HepG2 (cell line): ENCODE data around the gene OR5K2. TPM values are rescaled to one million over a fixed set of nuclear protein-coding genes. Genes with fewer than 3 reads are reported as not detected.

Experiments used
- ATAC-seq: fragments of 200-7000 bp; cut with Tn5 transposase; 3 replicates; pipeline ENCODE4 v1.9.1; 2020; ENCODE audit warnings: mild to moderate bottlenecking, moderate library complexity
- BruUV-seq: library from RNA; stranded (reverse); fragments of 400-500 nt; replicated peaks from 2 replicates; lab custom pipeline; 2021; lab: Mats Ljungman, UMichigan
- CTCF ChIA-PET: fragments of 300-600 bp; formaldehyde crosslinking; extraction: SDS; loops from one replicate; lab custom pipeline; 2021; ENCODE audit warnings: low total read pairs, inconsistent platforms, low intra/inter-chr PET ratio; lab: Yijun Ruan, JAX
- POLR2A ChIA-PET: fragments of 350-600 bp; sonication (Branson Sonifier 250); formaldehyde crosslinking; loops from one replicate; lab custom pipeline; 2020; ENCODE audit warnings: antibody characterized with exemption, inconsistent platforms; lab: Yijun Ruan, JAX
- DNase-seq: peaks from one replicate; pipeline ENCODE4 v3.0.0-alpha.2; 2015; ENCODE audit warnings: low spot score
- FAIRE-seq: peaks from 3 replicates; lab custom pipeline; 2011; peaks lifted over from hg19 to GRCh38; lab: Jason Lieb, UNC
- H2AFZ ChIP-seq: one replicate; pipeline ENCODE4 v1.6.1; 2011; ENCODE audit warnings: low read length, inconsistent platforms
- H3K27ac ChIP-seq: fragments of 300-600 bp; 3 replicates; pipeline ENCODE4 v1.8.0; 2011; ENCODE audit warnings: mixed run types, mild to moderate bottlenecking, mixed read lengths, low read length, inconsistent platforms; ENCODE audit not compliant: insufficient read depth; ENCODE audit errors: extremely low read length
- H3K27me3 ChIP-seq, 2 experiments: fragments of 200-600 bp in 1 of 2; 2 replicates in 1 of 2; 3 replicates in 1 of 2; pipeline versions ENCODE4 v1.6.0 to v1.8.0; 2011; ENCODE audit warnings: low read length in 2 of 2, mild to moderate bottlenecking in 2 of 2, moderate library complexity in 2 of 2, inconsistent platforms in 1 of 2; ENCODE audit not compliant: insufficient read depth in 2 of 2, control insufficient read depth in 1 of 2
- H3K36me3 ChIP-seq, 2 experiments: fragments of 200-600 bp in 1 of 2; replicated peaks in 1 of 2; 2 replicates in 1 of 2; 3 replicates in 1 of 2; pipeline versions ENCODE4 v1.5.1 to v1.8.0; 2011; ENCODE audit warnings: low read length in 2 of 2, inconsistent platforms in 1 of 2; ENCODE audit not compliant: insufficient read depth in 2 of 2, control insufficient read depth in 1 of 2
- H3K4me1 ChIP-seq: 2 replicates; pipeline ENCODE4 v1.5.1; 2012; ENCODE audit warnings: low read length, inconsistent platforms; ENCODE audit not compliant: insufficient read depth
- H3K4me2 ChIP-seq: 2 replicates; pipeline ENCODE4 v1.6.0; 2011; ENCODE audit warnings: low read depth, low read length, inconsistent platforms
- H3K4me3 ChIP-seq, 3 experiments: fragments of 200-600 bp in 1 of 3; sonication (generic), shearing (Covaris generic) in 1 of 3; replicated peaks in 1 of 3; 2 replicates each; pipeline ENCODE4 v1.5.1; 2011 to 2016; ENCODE audit warnings: low read length in 3 of 3, inconsistent platforms in 2 of 3, low read depth in 2 of 3, mild to moderate bottlenecking in 2 of 3, control low read depth in 1 of 3, mixed read lengths in 1 of 3; ENCODE audit not compliant: insufficient read depth in 1 of 3
- H3K79me2 ChIP-seq: one replicate; pipeline ENCODE4 v1.6.1; 2011; ENCODE audit warnings: low read length, inconsistent platforms; ENCODE audit not compliant: insufficient read depth
- H3K9ac ChIP-seq: 2 replicates; pipeline ENCODE4 v1.6.0; 2011; ENCODE audit warnings: mild to moderate bottlenecking, low read depth, low read length, inconsistent platforms; ENCODE audit not compliant: insufficient read depth
- H3K9me3 ChIP-seq: 2 replicates; pipeline ENCODE4 v1.5.1; 2012; ENCODE audit warnings: mild to moderate bottlenecking, low read length
- H4K20me1 ChIP-seq: 2 replicates; pipeline ENCODE4 v1.6.0; 2011; ENCODE audit warnings: inconsistent platforms, mild to moderate bottlenecking, low read length, moderate library complexity; ENCODE audit not compliant: insufficient read depth
- CENPT ChIP-seq: sonication (generic); formaldehyde crosslinking; IDR thresholded peaks from 2 replicates; pipeline ENCODE4 v1.8.0; 2022; ENCODE audit warnings: low read depth, mild to moderate bottlenecking, moderate library complexity, missing genetic modification reagents
- CHD2 ChIP-seq: IDR thresholded peaks from 2 replicates; pipeline ENCODE4 v1.6.1; 2011; ENCODE audit warnings: low read depth, low read length, improper control_type of control experiment
- DNMT3B ChIP-seq: conservative IDR thresholded peaks from 2 replicates; pipeline ENCODE4 v1.6.1; 2016; ENCODE audit warnings: missing biosample characterization, control low read depth
- FOXK1 ChIP-seq: sonication (generic); formaldehyde crosslinking; IDR thresholded peaks from 2 replicates; pipeline ENCODE4 v1.4.0; 2020; ENCODE audit warnings: low read depth, missing genetic modification reagents, borderline replicate concordance
- KLF9 ChIP-seq: IDR thresholded peaks from 2 replicates; pipeline ENCODE4 v1.6.1; 2016; ENCODE audit warnings: low read depth
- MAFF ChIP-seq: IDR thresholded peaks from 2 replicates; pipeline ENCODE4 v1.6.1; 2011; ENCODE audit warnings: low read depth, low read length, improper control_type of control experiment
- NR2F1 ChIP-seq, 2 experiments: fragments of 450-650 bp in 1 of 2; formaldehyde crosslinking in 1 of 2; IDR thresholded peaks; 2 replicates each; pipeline versions ENCODE4 v1.5.0 to v1.6.1; 2016 to 2020; ENCODE audit warnings: mild to moderate bottlenecking in 1 of 2, missing compliant biosample characterization in 1 of 2, missing genetic modification reagents in 1 of 2, moderate library complexity in 1 of 2
- POLR2G ChIP-seq: fragments of 200-400 bp; formaldehyde crosslinking; IDR thresholded peaks from 2 replicates; pipeline ENCODE4 v1.6.1; 2018; ENCODE audit warnings: mild to moderate bottlenecking, low read depth, low read length, moderate library complexity
- RXRA ChIP-seq: sonication (generic); formaldehyde crosslinking; IDR thresholded peaks from 2 replicates; pipeline ENCODE4 v1.5.1; 2020; ENCODE audit warnings: missing genetic modification reagents
- TBP ChIP-seq: sonication (generic); formaldehyde crosslinking; IDR thresholded peaks from 2 replicates; pipeline ENCODE4 v1.5.0; 2020; ENCODE audit warnings: missing genetic modification reagents
- ZNF225 ChIP-seq: sonication (generic); formaldehyde crosslinking; IDR thresholded peaks from 2 replicates; pipeline ENCODE4 v1.4.0; 2020; ENCODE audit warnings: mild to moderate bottlenecking, missing genetic modification reagents
- ZNF501 ChIP-seq: sonication (generic); formaldehyde crosslinking; IDR thresholded peaks from 2 replicates; pipeline ENCODE4 v1.5.1; 2020; ENCODE audit warnings: mild to moderate bottlenecking, moderate library complexity, missing genetic modification reagents
- ZNF790 ChIP-seq: sonication (generic); formaldehyde crosslinking; IDR thresholded peaks from 2 replicates; pipeline ENCODE4 v1.8.0; 2022; ENCODE audit warnings: missing genetic modification reagents, mild to moderate bottlenecking, borderline replicate concordance
- WGBS: methylation state at CpG from one replicate; pipeline ENCODE4 v1.1.6; 2017; ENCODE audit warnings: low lambda C conversion rate; 5-methylcytosine and 5-hydroxymethylcytosine counted together
- in situ Hi-C: cut with HindIII; loops from 2 replicates; pipeline ENCODE4 v1.10.0; 2017; ENCODE audit warnings: low pct_unique_long_range_greater_than_20kb; ENCODE audit not compliant: extremely low pct_ligation_motif_present
- intact Hi-C: fragments of 100-400 bp; cut with micrococcal nuclease; formaldehyde crosslinking; loops from one replicate; pipeline ENCODE4 v1.10.0; 2022; ENCODE audit not compliant: unreplicated experiment
- polyA plus RNA-seq, 8 experiments: library from polyadenylated mRNA; depleted of rRNA in 3 of 8; stranded (reverse) in 7 of 8; unstranded in 1 of 8; fragments of >200 nt; fragmentation: Illumina TruSeq in 4 of 8; extraction: Trizol in 4 of 8; gene quantifications; 2 replicates each; pipeline versions ENCODE4 v1.2.1 to v1.2.3, GENCODE V29; 2011 to 2016; ENCODE audit warnings: low read depth in 4 of 8, missing spikeins in 1 of 8, mixed read lengths in 1 of 8; ENCODE audit not compliant: insufficient read depth in 1 of 8
- total RNA-seq, 5 experiments: library from RNA; depleted of rRNA; stranded (reverse); fragments of >200 nt; fragmentation: Illumina TruSeq; extraction: Trizol; gene quantifications; 2 replicates each; pipeline ENCODE4 v1.2.3, GENCODE V29; 2016; ENCODE audit warnings: low read depth in 1 of 5
- TF ChIP-seq, protein P1 (sequence below): sonication (generic); formaldehyde crosslinking; IDR thresholded peaks from 2 replicates; pipeline ENCODE4 v1.4.0; 2020; ENCODE audit warnings: mild to moderate bottlenecking, missing genetic modification reagents, borderline replicate concordance
- TF ChIP-seq, protein P2 (sequence below): IDR thresholded peaks from 2 replicates; pipeline ENCODE4 v1.6.1; 2016; ENCODE audit warnings: missing biosample characterization, missing genetic modification reagents, low read depth
- TF ChIP-seq, protein P3 (sequence below): sonication (generic); formaldehyde crosslinking; IDR thresholded peaks from 2 replicates; pipeline ENCODE4 v1.5.0; 2020; ENCODE audit warnings: missing genetic modification reagents
- TF ChIP-seq, protein P4 (sequence below): sonication (generic); formaldehyde crosslinking; IDR thresholded peaks from 2 replicates; pipeline ENCODE4 v1.9.0; 2022; ENCODE audit warnings: low read depth, missing genetic modification reagents

The OR5K2 gene
- total and polyA plus RNA-seq, 2 of the 13 experiments (the other 11 are each of a cell fraction or from before 2014, with no cell fraction given), result not detected

DNA sequence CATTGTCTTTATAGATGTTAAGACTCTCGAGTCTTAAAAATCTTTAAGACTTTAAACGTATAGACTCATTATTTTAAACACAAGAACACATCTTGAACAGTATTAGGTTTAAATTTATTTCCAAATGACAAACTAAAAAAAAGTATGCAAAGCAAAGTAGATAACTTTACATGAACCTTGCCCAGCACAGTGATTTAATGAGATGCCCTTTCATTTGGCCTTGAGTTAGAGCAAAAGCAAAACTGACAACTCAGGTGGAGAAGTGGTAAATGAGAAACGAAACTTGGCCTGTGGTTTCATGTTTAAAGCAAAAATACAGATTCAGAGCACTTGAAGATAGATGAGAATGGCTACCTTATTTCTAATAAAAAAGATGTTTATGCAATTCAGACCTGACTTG, 42.9 kb downstream of the OR5K2 start:
- in situ Hi-C loops (no loop called here), intact Hi-C loops (no loop called here)
- Histone ChIP-seq H4K20me1 (no peaks in the 10 kb centered on the region), H3K9me3 (no peaks in the 10 kb centered on the region), H3K27ac (no peak overlapping the region), H3K79me2 (no peaks in the 10 kb centered on the region), H3K4me1 (peaks cover 6% of the 10 kb centered on the region; the same call in 1 of the 2 replicates), H3K4me2 (no peak overlapping the region), H3K36me3 (no peaks in the 10 kb centered on the region), H3K27me3 (no peaks in the 10 kb centered on the region), H2AFZ (no peak overlapping the region), H3K4me3 (no peak overlapping the region), H3K9ac (no peak overlapping the region)
- BruUV-seq, result no TSS peak
- no peak for ATAC-seq
- CTCF ChIA-PET, result no interaction called here
- WGBS, result 50% methylated on average over 3 of the region's 3 CpGs
- no peak for FAIRE-seq
- POLR2A ChIA-PET, result no interaction called here
- DNase-seq, result no peak
- TF ChIP-seq ZNF225 (no peak), ZNF790 (CRISPR knock-in tag) (no peak), CENPT (no peak), KLF9 (no peak), FOXK1 (no peak), RXRA (CRISPR knock-in tag) (no peak), ZNF501 (CRISPR knock-in tag) (no peak), MAFF (no peak), DNMT3B (no peak), NR2F1 (CRISPR knock-in tag; IDR thresholded peaks at IDR 0.05) (no peak), POLR2G (no peak), TBP (CRISPR knock-in tag) (no peak), CHD2 (no peak)
- TF ChIP-seq, protein P1, sequence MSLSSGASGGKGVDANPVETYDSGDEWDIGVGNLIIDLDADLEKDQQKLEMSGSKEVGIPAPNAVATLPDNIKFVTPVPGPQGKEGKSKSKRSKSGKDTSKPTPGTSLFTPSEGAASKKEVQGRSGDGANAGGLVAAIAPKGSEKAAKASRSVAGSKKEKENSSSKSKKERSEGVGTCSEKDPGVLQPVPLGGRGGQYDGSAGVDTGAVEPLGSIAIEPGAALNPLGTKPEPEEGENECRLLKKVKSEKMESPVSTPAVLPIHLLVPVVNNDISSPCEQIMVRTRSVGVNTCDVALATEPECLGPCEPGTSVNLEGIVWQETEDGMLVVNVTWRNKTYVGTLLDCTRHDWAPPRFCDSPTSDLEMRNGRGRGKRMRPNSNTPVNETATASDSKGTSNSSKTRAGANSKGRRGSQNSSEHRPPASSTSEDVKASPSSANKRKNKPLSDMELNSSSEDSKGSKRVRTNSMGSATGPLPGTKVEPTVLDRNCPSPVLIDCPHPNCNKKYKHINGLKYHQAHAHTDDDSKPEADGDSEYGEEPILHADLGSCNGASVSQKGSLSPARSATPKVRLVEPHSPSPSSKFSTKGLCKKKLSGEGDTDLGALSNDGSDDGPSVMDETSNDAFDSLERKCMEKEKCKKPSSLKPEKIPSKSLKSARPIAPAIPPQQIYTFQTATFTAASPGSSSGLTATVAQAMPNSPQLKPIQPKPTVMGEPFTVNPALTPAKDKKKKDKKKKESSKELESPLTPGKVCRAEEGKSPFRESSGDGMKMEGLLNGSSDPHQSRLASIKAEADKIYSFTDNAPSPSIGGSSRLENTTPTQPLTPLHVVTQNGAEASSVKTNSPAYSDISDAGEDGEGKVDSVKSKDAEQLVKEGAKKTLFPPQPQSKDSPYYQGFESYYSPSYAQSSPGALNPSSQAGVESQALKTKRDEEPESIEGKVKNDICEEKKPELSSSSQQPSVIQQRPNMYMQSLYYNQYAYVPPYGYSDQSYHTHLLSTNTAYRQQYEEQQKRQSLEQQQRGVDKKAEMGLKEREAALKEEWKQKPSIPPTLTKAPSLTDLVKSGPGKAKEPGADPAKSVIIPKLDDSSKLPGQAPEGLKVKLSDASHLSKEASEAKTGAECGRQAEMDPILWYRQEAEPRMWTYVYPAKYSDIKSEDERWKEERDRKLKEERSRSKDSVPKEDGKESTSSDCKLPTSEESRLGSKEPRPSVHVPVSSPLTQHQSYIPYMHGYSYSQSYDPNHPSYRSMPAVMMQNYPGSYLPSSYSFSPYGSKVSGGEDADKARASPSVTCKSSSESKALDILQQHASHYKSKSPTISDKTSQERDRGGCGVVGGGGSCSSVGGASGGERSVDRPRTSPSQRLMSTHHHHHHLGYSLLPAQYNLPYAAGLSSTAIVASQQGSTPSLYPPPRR (CRISPR knock-in tag), result no peak
- TF ChIP-seq, protein P2, sequence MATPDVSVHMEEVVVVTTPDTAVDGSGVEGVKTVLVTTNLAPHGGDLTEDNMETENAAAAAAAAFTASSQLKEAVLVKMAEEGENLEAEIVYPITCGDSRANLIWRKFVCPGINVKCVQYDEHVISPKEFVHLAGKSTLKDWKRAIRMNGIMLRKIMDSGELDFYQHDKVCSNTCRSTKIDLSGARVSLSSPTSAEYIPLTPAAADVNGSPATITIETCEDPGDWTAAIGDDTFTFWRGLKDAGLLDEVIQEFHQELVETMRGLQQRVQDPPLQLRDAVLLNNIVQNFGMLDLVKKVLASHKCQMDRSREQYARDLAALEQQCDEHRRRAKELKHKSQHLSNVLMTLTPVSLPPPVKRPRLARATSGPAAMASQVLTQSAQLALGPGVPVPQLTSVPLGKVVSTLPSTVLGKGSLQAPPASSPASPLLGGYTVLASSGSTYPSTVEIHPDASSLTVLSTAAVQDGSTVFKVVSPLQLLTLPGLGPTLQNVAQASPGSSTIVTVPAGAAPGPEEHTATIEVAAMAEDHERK (CRISPR knock-in tag), result no peak
- TF ChIP-seq, protein P3, sequence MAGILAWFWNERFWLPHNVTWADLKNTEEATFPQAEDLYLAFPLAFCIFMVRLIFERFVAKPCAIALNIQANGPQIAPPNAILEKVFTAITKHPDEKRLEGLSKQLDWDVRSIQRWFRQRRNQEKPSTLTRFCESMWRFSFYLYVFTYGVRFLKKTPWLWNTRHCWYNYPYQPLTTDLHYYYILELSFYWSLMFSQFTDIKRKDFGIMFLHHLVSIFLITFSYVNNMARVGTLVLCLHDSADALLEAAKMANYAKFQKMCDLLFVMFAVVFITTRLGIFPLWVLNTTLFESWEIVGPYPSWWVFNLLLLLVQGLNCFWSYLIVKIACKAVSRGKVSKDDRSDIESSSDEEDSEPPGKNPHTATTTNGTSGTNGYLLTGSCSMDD, result no peak
- TF ChIP-seq, protein P4, sequence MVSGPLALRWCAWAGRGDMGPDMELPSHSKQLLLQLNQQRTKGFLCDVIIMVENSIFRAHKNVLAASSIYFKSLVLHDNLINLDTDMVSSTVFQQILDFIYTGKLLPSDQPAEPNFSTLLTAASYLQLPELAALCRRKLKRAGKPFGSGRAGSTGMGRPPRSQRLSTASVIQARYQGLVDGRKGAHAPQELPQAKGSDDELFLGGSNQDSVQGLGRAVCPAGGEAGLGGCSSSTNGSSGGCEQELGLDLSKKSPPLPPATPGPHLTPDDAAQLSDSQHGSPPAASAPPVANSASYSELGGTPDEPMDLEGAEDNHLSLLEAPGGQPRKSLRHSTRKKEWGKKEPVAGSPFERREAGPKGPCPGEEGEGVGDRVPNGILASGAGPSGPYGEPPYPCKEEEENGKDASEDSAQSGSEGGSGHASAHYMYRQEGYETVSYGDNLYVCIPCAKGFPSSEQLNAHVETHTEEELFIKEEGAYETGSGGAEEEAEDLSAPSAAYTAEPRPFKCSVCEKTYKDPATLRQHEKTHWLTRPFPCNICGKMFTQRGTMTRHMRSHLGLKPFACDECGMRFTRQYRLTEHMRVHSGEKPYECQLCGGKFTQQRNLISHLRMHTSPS (CRISPR knock-in tag), result no peak
